ENCODE data around the gene DTNB. TPM values are rescaled to one million over a fixed set of nuclear protein-coding genes. Genes with fewer than 3 reads are reported as not detected.
"Not testable (repeated sequence)": the region's sequence is repeated elsewhere in the genome, so short reads cannot be mapped to it uniquely, and the experiment has no call there.

DTNB gene
- total and polyA plus RNA-seq, 2 of the 4 experiments (the other 2 are of a cell fraction): 3.8 to 5.3 TPM

GRCh38 chr2:25549571-25549970, 123.8 kb downstream of the DTNB start:
- H2BK15ac ChIP-seq (ENCODE audit: low read depth, low read length); ATAC-seq (ENCODE audit: low read depth); DNase-seq; intact Hi-C loops (cut with micrococcal nuclease); H2BK20ac ChIP-seq (ENCODE audit: low read depth, low read length); CTCF ChIA-PET; H2AFZ ChIP-seq (replicated peaks; ENCODE audit: low read length, poor library complexity); H3K27me3 ChIP-seq (ENCODE audit: control insufficient read depth, insufficient read depth, low read length); H3K36me3 ChIP-seq (ENCODE audit: control insufficient read depth, insufficient read depth, low read length); H2AK5ac ChIP-seq (ENCODE audit: low read depth, low read length); H3K4me3 ChIP-seq (ENCODE audit: insufficient read depth, low read depth, low read length); H2AK9ac ChIP-seq (replicated peaks; ENCODE audit: low read depth, low read length, poor library complexity); H3K9me1 ChIP-seq (ENCODE audit: insufficient read depth, low read length); H3K4ac ChIP-seq (ENCODE audit: low read depth, low read length); in situ Hi-C loops (cut with MboI; ENCODE audit: low sequenced_read_pairs); BruUV-seq (replicated peaks); H4K5ac ChIP-seq (ENCODE audit: low read depth, low read length); H3K18ac ChIP-seq (ENCODE audit: low read depth, low read length); H3K27ac ChIP-seq (ENCODE audit: insufficient read depth, low read length); H3K23ac ChIP-seq (ENCODE audit: low read depth, low read length); H2BK5ac ChIP-seq (ENCODE audit: low read depth, low read length, poor library complexity, severe bottlenecking); H3K9ac ChIP-seq (ENCODE audit: low read depth, low read length); POLR2A ChIA-PET (ENCODE audit: unreplicated experiment); H3K56ac ChIP-seq (ENCODE audit: extremely low read depth, insufficient read depth, low read length); H3K14ac ChIP-seq (replicated peaks; ENCODE audit: low read depth, low read length); H2BK120ac ChIP-seq (ENCODE audit: low read depth, low read length); dilution Hi-C loops (cut with HindIII; ENCODE audit: low sequenced_read_pairs, unreplicated experiment); H4K20me1 ChIP-seq (ENCODE audit: insufficient read depth, low read length); H4K91ac ChIP-seq (ENCODE audit: insufficient read depth, low read depth, low read length); H3K4me2 ChIP-seq (ENCODE audit: low read depth, low read length); H3K4me1 ChIP-seq (ENCODE audit: control insufficient read depth, insufficient read depth, low read length); H4K8ac ChIP-seq (ENCODE audit: low read depth in 2 of 2, low read length in 2 of 2); H3K9me3 ChIP-seq (ENCODE audit: control insufficient read depth, insufficient read depth, low read length); H3K79me1 ChIP-seq (ENCODE audit: low read depth in 1 of 2, low read length in 2 of 2): not testable (repeated sequence)
- WGBS, 2 experiments (ENCODE audit: extremely low coverage in 2 of 2, insufficient read length in 1 of 2): no CpG with 5 or more reads among the region's 2 CpGs
